ENCODE measurements around the gene GABARAPL2.
"Not testable (repeated sequence)": the region's sequence is repeated elsewhere in the genome, so short reads cannot be mapped to it uniquely, and the experiment has no call there.

Gene GABARAPL2

GRCh38 chr16:75570396-75571065 lies 4.4 kb downstream of the GABARAPL2 start:
- Mint-ChIP-seq H3K36me3 (no peaks in the 10 kb centered on the region), H3K27ac (no peak overlapping the region), H3K4me1 (ENCODE audit: low read depth) (peaks cover 44% of the 10 kb centered on the region), H3K4me3 (no peak overlapping the region), H3K9me3 (ENCODE audit: low read depth) (no peaks in the 10 kb centered on the region), H3K27me3 (no peaks in the 10 kb centered on the region)

GRCh38 chr16:75572864-75573542 lies 6.8 kb downstream of the GABARAPL2 start:
- H3K27me3 Mint-ChIP-seq = no peaks in the 10 kb centered on the region
- H3K4me3 Mint-ChIP-seq = no peak overlapping the region
- peak overlapping the region; percentile 61 for H3K27ac Mint-ChIP-seq
- peaks cover 38% of the 10 kb centered on the region for H3K4me1 Mint-ChIP-seq (ENCODE audit: low read depth)
- H3K9me3 Mint-ChIP-seq (ENCODE audit: low read depth) = no peaks in the 10 kb centered on the region
- H3K36me3 Mint-ChIP-seq = no peaks in the 10 kb centered on the region

GRCh38 chr16:75573955-75574354 lies 7.8 kb downstream of the GABARAPL2 start:
- H3K36me3 Mint-ChIP-seq = no peaks in the 10 kb centered on the region
- no peaks in the 10 kb centered on the region for H3K9me3 Mint-ChIP-seq (ENCODE audit: low read depth)
- H3K4me1 Mint-ChIP-seq (ENCODE audit: low read depth) = peaks cover 38% of the 10 kb centered on the region
- H3K27ac Mint-ChIP-seq = no peak overlapping the region
- H3K27me3 Mint-ChIP-seq = no peaks in the 10 kb centered on the region
- no peak overlapping the region for H3K4me3 Mint-ChIP-seq

GRCh38 chr16:75575958-75576357 lies 9.8 kb downstream of the GABARAPL2 start:
- H3K9me3 Mint-ChIP-seq (ENCODE audit: low read depth) = no peaks in the 10 kb centered on the region
- H3K27ac Mint-ChIP-seq = peak overlapping the region; percentile 16
- no peak overlapping the region for H3K4me3 Mint-ChIP-seq
- H3K27me3 Mint-ChIP-seq = no peaks in the 10 kb centered on the region
- H3K36me3 Mint-ChIP-seq = no peaks in the 10 kb centered on the region
- H3K4me1 Mint-ChIP-seq (ENCODE audit: low read depth) = peaks cover 30% of the 10 kb centered on the region

- no peak overlapping the region for H3K27ac Mint-ChIP-seq
Measured at GRCh38 chr16:75576384-75576811, 10.2 kb downstream of the GABARAPL2 start.

GRCh38 chr16:75578212-75578611 lies 12.0 kb downstream of the GABARAPL2 start:
- Mint-ChIP-seq H3K4me3 (no peak overlapping the region), H3K27ac (no peak overlapping the region), H3K4me1 (ENCODE audit: low read depth) (peaks cover 25% of the 10 kb centered on the region), H3K27me3 (no peaks in the 10 kb centered on the region), H3K9me3 (ENCODE audit: low read depth) (no peaks in the 10 kb centered on the region), H3K36me3 (no peaks in the 10 kb centered on the region)

More at GRCh38 chr16:75576384-75576811, 10.2 kb downstream of the GABARAPL2 start:
- Mint-ChIP-seq H3K27me3 (no peaks in the 10 kb centered on the region), H3K36me3 (no peaks in the 10 kb centered on the region), H3K9me3 (ENCODE audit: low read depth) (no peaks in the 10 kb centered on the region), H3K4me1 (ENCODE audit: low read depth) (peaks cover 27% of the 10 kb centered on the region), H3K4me3 (no peak overlapping the region)

GRCh38 chr16:75578725-75579124 lies 12.5 kb downstream of the GABARAPL2 start:
- no peaks in the 10 kb centered on the region for H3K36me3 Mint-ChIP-seq
- H3K4me1 Mint-ChIP-seq (ENCODE audit: low read depth) = peaks cover 20% of the 10 kb centered on the region
- H3K4me3 Mint-ChIP-seq = no peak overlapping the region
- H3K27me3 Mint-ChIP-seq = no peaks in the 10 kb centered on the region
- peak overlapping the region; percentile 38 for H3K27ac Mint-ChIP-seq
- no peaks in the 10 kb centered on the region for H3K9me3 Mint-ChIP-seq (ENCODE audit: low read depth)

- Mint-ChIP-seq H3K9me3 (ENCODE audit: low read depth) (no peaks in the 10 kb centered on the region), H3K27ac (peak overlapping the region; percentile 38), H3K4me1 (ENCODE audit: low read depth) (peaks cover 19% of the 10 kb centered on the region), H3K27me3 (no peaks in the 10 kb centered on the region), H3K36me3 (no peaks in the 10 kb centered on the region), H3K4me3 (no peak overlapping the region)
Measured at GRCh38 chr16:75579281-75579834, 13.2 kb downstream of the GABARAPL2 start.

- Mint-ChIP-seq H3K4me1 (ENCODE audit: low read depth) (peaks cover 1% of the 10 kb centered on the region), H3K9me3 (ENCODE audit: low read depth) (no peaks in the 10 kb centered on the region), H3K27me3 (no peaks in the 10 kb centered on the region), H3K36me3 (no peaks in the 10 kb centered on the region), H3K27ac (peak overlapping the region; percentile 62), H3K4me3 (no peak overlapping the region)
Measured at GRCh38 chr16:75584108-75584507, 17.9 kb downstream of the GABARAPL2 start.

GRCh38 chr16:75588716-75589115 lies 22.5 kb downstream of the GABARAPL2 start:
- Mint-ChIP-seq H3K4me1 (ENCODE audit: low read depth) (no peaks in the 10 kb centered on the region), H3K27me3 (no peaks in the 10 kb centered on the region), H3K9me3 (ENCODE audit: low read depth) (no peaks in the 10 kb centered on the region), H3K4me3 (no peak overlapping the region), H3K36me3 (no peaks in the 10 kb centered on the region), H3K27ac (no peak overlapping the region)

GRCh38 chr16:75589306-75589705 lies 23.1 kb downstream of the GABARAPL2 start:
- Mint-ChIP-seq H3K4me3 (no peak overlapping the region), H3K36me3 (no peaks in the 10 kb centered on the region), H3K4me1 (ENCODE audit: low read depth) (peaks cover 3% of the 10 kb centered on the region), H3K27me3 (no peaks in the 10 kb centered on the region), H3K9me3 (ENCODE audit: low read depth) (no peaks in the 10 kb centered on the region), H3K27ac (no peak overlapping the region)

GRCh38 chr16:75590920-75591843 lies 25.0 kb downstream of the GABARAPL2 start:
- H3K9me3 Mint-ChIP-seq (ENCODE audit: low read depth) = no peaks in the 10 kb centered on the region
- peaks cover 10% of the 10 kb centered on the region for H3K4me1 Mint-ChIP-seq (ENCODE audit: low read depth)
- H3K27ac Mint-ChIP-seq = no peak overlapping the region
- H3K36me3 Mint-ChIP-seq = peaks cover 5% of the 10 kb centered on the region
- H3K27me3 Mint-ChIP-seq = no peaks in the 10 kb centered on the region
- H3K4me3 Mint-ChIP-seq = no peak overlapping the region

- not testable (repeated sequence) for H3K27me3 Mint-ChIP-seq; H3K36me3 Mint-ChIP-seq; H3K9me3 Mint-ChIP-seq (ENCODE audit: low read depth)
Measured at GRCh38 chr16:75591927-75592326, 25.7 kb downstream of the GABARAPL2 start.

GRCh38 chr16:75593308-75593707 lies 27.1 kb downstream of the GABARAPL2 start:
- Mint-ChIP-seq H3K4me1 (ENCODE audit: low read depth) (peaks cover 10% of the 10 kb centered on the region), H3K36me3 (peaks cover 15% of the 10 kb centered on the region), H3K27ac (no peak overlapping the region), H3K27me3 (no peaks in the 10 kb centered on the region), H3K4me3 (no peak overlapping the region), H3K9me3 (ENCODE audit: low read depth) (no peaks in the 10 kb centered on the region)

More at GRCh38 chr16:75591927-75592326, 25.7 kb downstream of the GABARAPL2 start:
- H3K4me3 Mint-ChIP-seq; H3K4me1 Mint-ChIP-seq (ENCODE audit: low read depth); H3K27ac Mint-ChIP-seq: not testable (repeated sequence)
